GM13976 (cell line): ENCODE results near the gene ARHGEF26.

Source experiments
- DNase-seq: peaks from one replicate; pipeline ENCODE4 v3.0.0; 2012; ENCODE audit warnings: low spot score
- in situ Hi-C: fragments of 300-500 bp; cut with MboI; formaldehyde crosslinking; loops from one replicate; pipeline ENCODE4 v1.12.0; 2022; ENCODE audit warnings: low sequenced_read_pairs, mixed read lengths, inconsistent platforms; ENCODE audit not compliant: unreplicated experiment
- TF ChIP-seq, protein P1 (sequence below): IDR thresholded peaks from 2 replicates; pipeline ENCODE4 v1.5.1; 2012; ENCODE audit warnings: borderline replicate concordance, mild to moderate bottlenecking; ENCODE audit not compliant: insufficient read depth; ENCODE audit errors: extremely low read depth, missing control alignments, control extremely low read depth

The ARHGEF26 gene

DNA sequence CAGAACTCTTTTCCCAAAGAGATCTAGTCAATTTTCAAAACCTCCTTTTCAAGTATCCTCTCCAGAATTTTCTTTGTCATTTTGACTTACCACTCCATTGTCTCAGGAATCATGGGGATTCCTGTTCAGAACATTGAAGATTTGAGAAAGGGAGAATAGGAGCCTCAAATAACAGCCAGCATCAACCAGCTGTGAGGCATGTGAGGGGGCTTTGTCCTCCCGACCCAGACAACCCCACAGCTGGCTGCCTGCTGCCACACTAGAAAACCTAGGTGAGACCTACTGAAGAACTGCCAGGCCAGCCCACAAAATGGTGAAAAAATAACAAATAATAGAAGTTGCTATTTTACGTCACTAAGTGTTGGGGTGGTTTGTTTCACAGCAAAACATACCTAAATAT, 5.9 kb upstream of the ARHGEF26 start:
- TF ChIP-seq, protein P1, sequence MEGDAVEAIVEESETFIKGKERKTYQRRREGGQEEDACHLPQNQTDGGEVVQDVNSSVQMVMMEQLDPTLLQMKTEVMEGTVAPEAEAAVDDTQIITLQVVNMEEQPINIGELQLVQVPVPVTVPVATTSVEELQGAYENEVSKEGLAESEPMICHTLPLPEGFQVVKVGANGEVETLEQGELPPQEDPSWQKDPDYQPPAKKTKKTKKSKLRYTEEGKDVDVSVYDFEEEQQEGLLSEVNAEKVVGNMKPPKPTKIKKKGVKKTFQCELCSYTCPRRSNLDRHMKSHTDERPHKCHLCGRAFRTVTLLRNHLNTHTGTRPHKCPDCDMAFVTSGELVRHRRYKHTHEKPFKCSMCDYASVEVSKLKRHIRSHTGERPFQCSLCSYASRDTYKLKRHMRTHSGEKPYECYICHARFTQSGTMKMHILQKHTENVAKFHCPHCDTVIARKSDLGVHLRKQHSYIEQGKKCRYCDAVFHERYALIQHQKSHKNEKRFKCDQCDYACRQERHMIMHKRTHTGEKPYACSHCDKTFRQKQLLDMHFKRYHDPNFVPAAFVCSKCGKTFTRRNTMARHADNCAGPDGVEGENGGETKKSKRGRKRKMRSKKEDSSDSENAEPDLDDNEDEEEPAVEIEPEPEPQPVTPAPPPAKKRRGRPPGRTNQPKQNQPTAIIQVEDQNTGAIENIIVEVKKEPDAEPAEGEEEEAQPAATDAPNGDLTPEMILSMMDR, result no peak
- no peak for DNase-seq
- in situ Hi-C loops, result no loop called here

DNA sequence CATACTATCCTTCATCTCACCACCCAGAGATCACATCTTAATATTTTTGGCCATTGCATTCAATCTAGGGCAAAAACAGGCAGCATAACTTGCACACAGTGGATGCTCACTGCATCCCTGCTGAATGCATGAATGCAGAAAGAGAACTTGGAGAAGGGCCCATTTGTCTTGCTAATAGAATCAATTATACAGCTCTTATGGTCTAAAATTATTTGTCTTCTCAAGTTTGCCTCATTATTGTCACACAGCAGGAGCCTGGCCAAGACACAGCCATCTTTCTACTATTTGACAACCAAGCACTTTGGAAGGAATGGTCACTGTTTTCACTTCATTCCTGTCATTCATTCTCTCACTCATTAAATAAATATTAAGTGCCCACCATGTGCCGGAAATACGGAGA, 1.2 kb upstream of the ARHGEF26 start:
- TF ChIP-seq, protein P1, result no peak
- in situ Hi-C loops, result no loop called here

DNA sequence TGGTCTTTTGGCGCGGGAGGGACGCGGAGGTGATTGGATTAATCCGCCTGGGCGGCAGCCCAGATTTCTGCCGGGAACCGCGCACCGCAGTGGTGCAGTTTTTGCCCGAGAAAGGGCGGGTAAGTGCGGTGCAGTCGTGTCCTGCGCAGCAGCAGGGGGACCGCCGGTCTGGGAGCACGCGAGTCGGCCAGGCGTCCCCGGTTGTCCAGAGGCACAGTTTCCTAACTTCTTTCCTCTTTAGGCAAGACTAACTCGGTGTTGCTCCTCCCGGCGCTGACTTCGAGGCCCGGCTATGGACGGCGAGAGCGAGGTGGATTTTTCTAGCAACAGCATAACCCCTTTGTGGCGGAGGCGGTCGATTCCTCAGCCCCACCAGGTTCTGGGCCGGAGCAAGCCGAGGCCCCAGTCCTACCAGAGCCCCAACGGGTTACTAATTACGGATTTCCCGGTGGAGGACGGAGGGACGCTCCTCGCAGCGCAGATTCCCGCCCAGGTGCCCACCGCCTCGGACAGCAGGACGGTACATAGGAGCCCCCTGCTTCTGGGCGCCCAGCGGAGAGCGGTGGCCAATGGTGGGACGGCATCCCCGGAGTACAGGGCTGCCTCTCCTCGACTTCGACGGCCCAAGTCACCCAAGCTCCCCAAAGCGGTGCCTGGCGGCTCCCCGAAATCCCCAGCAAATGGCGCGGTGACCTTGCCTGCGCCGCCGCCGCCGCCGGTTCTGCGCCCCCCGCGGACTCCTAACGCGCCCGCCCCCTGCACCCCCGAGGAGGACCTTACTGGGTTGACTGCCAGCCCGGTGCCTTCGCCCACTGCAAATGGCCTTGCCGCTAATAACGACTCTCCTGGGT, 736 bp downstream of the ARHGEF26 start:
- TF ChIP-seq, protein P1, result no peak
- peak; percentile 55 for DNase-seq
- in situ Hi-C loops, result no loop called here

More for the DNA sequence above, 1.2 kb upstream of the ARHGEF26 start:
- no peak for DNase-seq

DNA sequence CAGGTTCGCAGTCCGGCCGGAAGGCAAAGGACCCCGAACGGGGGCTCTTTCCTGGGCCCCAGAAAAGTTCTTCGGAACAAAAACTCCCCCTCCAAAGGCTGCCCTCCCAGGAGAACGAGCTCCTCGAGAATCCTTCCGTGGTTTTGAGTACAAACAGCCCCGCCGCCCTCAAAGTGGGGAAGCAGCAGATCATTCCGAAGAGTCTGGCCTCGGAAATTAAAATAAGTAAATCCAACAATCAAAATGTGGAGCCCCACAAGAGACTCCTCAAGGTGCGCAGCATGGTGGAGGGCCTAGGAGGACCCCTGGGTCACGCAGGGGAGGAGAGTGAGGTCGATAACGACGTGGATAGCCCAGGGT, 1.3 kb downstream of the ARHGEF26 start:
- no peak for DNase-seq
- in situ Hi-C loops, result no loop called here
- TF ChIP-seq, protein P1, result no peak

DNA sequence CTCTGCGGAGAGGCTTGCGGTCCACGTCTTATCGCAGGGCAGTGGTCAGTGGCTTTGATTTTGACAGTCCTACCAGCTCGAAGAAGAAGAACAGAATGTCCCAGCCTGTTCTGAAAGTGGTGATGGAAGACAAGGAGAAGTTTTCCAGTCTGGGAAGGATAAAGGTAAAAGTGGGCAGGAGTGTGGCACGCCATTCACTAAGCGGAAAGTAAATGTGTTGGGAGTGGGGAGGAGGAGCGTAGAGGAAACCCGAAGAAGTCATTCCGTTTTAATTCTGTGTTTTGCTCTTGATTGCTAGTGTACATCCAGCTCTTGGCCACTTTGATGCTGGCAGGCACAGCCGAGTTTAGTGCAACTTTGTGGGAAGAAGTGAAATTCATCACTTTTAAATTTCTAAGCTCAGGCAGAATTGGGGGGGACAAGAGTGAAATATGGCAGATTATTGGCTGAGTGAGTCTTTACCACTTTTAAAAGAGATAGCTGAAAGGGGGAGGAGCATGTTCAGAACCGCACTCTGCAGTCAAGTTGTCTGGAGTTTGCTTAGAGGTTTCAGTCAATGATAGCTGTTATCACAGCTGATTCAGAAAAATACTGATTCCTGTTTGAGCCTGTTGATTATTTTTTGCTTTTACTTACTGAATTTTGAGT, 1.8 kb downstream of the ARHGEF26 start:
- no peak for DNase-seq
- in situ Hi-C loops, result no loop called here
- TF ChIP-seq, protein P1, result no peak

DNA sequence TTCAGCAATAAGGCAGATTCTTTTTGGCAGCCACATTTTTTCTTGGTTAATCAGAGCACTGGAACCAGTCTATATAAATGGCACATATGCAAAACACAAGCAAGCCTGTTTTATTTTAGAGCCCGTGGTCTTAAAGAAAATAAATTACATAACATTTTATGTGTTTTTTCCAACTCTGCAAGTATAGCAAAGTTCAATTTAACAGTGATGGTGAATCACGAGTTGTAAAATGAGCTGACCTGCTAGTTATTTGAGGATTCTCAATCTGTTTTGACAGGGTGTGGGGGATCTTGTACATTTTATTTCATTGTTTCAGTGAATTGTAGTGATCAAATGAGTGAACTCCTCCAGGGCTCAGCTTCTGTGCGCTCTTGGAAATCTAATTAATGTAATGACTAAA, 2.7 kb downstream of the ARHGEF26 start:
- no peak for DNase-seq

More for the DNA sequence above, 2.7 kb downstream of the ARHGEF26 start:
- TF ChIP-seq, protein P1, result no peak
- in situ Hi-C loops, result no loop called here
